Cardiac fibroblast (primary cell): ENCODE data around the gene LIF.

ENCODE experiments used
- DNase-seq, 2 donors: peaks; one replicate each; pipeline versions ENCODE4 v3.0.0 to v3.0.0-alpha.2; 2010; ENCODE audit warnings: low read depth in 2 of 2
- H3K4me3 ChIP-seq, 2 donors: replicated peaks in 1 of 2; 1 replicate in 1 of 2; 2 replicates in 1 of 2; pipeline ENCODE4 v1.5.1; 2011; ENCODE audit warnings: low read depth in 2 of 2, low read length in 2 of 2, mild to moderate bottlenecking in 2 of 2, moderate library complexity in 1 of 2
- CTCF ChIP-seq: IDR thresholded peaks from one replicate; pipeline ENCODE4 v1.5.1; 2011; ENCODE audit warnings: low read depth, mild to moderate bottlenecking, low read length, inconsistent platforms

LIF gene

GRCh38 chr22:30270832-30271231 is 24.3 kb upstream of the LIF start:
- no peak overlapping the region for H3K4me3 ChIP-seq
- TF ChIP-seq CTCF, result no peak
- peak; percentile 79 to 93 for DNase-seq

- no peak for TF ChIP-seq CTCF
- H3K4me3 ChIP-seq, result no peak overlapping the region
- no peak for DNase-seq
Observed at GRCh38 chr22:30268331-30268730, 21.8 kb upstream of the LIF start.

GRCh38 chr22:30267382-30268302 is 21.1 kb upstream of the LIF start:
- DNase-seq, result no peak
- no peak overlapping the region for H3K4me3 ChIP-seq
- TF ChIP-seq CTCF, result no peak

GRCh38 chr22:30266445-30267381 is 20.2 kb upstream of the LIF start, which contains the start of gene OSM:
Gene OSM, minus strand, starts transcription at chr22:30266851. Its CDS starts 52 bp downstream, at chr22:30266799.
- no peak for DNase-seq
- no peak within 1 kb of the TSS for H3K4me3 ChIP-seq
- TF ChIP-seq CTCF, result no peak

DNA sequence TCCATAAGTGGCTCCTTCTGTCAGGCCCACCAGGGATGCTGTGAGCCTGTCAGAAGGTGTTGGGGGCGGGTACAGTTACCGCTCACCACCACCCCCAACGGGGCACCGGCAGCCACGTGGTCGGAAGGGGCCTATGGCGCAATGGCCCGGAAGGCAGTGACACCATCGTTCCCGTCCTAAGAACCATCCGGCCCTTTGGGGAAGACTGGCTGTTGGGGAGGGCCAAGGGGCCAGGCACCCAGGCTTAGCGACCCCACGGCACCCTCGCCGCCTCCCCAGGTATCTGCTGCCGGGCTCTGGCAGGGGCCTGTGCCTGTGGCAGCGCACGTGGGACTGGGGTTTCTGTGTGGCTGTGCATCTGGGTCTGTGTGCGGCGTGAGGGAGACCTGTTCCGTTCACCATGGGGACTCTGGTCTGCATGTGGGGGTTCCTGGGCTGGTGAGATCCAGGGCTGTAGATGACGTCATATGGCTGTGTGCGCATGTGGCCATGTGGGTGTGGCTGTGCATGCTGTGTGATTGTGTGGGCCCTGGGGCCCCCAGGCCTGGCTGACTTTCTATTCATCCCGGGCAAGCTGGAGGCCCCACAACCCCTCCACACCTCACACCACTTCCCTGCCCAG is 19.4 kb upstream of the LIF start:
- H3K4me3 ChIP-seq, result no peak overlapping the region
- DNase-seq, result no peak

More for the DNA sequence above, 19.4 kb upstream of the LIF start:
- TF ChIP-seq CTCF, result no peak
